ENCODE results near the gene TECR. TPM values are rescaled to one million over a fixed set of nuclear protein-coding genes. Genes with fewer than 3 reads are reported as not detected.

TECR gene, protein sequence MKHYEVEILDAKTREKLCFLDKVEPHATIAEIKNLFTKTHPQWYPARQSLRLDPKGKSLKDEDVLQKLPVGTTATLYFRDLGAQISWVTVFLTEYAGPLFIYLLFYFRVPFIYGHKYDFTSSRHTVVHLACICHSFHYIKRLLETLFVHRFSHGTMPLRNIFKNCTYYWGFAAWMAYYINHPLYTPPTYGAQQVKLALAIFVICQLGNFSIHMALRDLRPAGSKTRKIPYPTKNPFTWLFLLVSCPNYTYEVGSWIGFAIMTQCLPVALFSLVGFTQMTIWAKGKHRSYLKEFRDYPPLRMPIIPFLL
- 22.7 and 25.2 TPM in 2 replicates for total RNA-seq

DNA sequence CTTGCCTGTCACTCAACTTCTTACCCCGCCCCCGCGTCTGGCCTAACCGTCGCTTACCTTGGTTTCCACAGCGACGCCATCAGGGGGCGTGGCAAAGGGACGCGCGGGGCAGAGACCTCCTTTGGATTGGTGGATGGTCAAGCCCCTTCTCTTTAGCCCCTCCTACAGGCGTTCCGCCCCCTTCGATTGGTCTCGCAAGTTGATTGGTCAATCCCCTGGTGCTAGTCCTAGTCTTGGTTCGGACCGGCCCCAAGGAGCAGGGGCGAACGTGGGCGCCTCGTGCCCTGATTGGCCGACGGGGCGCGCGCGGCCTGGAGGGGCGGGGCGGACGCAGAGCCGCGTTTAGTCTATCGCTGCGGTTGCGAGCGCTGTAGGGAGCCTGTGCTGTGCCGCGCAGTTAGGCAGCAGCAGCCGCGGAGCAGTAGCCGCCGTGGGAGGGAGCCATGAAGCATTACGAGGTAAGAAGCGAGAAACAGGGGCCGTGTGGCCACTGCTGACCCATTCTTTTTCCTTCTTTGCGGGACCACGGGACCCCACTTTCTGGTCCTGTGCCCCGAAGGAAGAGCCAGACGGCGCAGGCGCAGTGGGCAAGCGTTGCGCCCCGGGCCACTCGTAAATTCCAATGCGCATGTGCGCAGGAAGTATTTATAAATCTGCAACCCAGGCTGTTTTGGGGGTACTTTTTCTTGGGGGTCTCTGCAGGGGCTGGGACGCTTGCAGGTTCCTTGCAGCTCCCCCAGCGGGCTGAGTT is at the start of gene TECR:
Gene TECR (plus strand): TSS at position 341 of the 751 bp plus-strand sequence. CDS start 103 bp downstream, at position 444.

DNA sequence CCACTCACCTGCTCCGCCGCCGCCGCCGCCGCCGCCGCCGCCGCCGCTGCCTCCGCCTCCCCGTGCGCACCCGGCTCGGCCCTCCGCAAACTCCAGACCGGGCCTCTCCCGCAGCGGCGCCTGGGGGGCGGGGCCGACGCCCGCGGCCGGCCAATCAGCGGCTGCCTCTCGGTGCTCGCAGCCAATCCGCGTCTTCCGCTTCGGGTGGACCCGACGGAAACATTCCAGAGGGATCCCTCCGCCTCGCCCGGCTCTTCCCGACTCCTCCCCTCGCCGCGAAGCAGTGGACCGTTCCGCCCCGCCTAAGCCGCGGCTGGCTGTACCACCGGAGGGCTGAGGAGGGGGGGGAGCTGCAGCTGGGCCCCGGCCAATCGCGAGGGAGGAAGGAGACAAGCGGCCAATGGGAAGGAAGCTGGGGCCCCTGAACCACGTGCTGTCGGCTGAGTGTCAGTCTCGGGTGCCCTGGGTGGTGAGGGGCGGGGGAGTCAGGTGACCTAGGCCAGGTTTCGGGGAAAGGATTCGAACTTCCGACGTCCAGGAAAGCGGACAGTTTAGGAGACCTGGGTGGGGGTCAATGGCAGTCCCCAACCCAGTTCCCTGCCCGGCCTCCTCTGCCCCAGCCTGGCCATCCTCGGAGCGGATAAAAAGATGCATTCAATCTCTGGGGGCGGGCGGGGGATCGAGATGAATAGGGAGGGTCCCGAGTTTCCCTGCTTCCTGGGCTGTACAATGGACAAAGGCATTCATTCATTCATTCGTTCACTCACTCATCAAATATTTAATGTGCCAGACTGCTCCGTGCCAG is 33.2 kb upstream of the TECR start, which contains the start of gene GIPC1:
Gene GIPC1 (minus strand): TSS at position 99 of the 805 bp plus-strand sequence. CDS start 13,151 bp downstream, outside the sequence.

DNA sequence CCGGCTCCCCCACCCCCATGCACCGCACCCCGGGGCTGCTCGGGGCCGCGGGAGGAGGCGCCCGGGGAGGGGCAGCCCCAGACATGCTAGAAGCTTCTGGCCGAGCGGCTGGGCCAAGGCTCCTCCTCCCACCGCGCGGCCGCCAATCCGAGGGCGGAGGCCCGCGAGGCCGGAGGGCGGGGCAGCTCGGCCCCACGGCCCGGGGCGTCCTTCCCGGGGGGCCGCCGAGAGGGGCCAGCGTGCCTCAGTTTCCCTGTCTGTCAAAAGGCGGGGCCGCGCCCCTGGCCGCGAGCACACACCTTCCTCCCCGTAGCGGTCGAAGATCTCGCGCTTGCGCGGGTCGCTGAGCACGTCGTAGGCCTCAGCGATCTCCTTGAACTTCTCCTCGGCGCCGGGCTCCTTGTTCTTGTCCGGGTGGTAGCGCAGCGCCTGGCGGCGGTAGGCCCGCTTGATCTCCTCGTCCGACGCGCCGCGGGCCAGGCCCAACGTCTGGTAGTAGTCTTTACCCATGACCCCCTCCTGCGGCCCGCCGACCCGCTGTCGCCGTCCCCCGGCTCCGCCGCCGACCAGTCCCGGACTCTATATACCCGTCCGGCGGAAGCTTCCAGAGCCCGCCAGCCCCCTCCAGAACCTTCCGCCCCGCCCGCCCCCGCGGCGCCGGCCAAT is 11.4 kb upstream of the TECR start, which contains the start of gene DNAJB1:
Gene DNAJB1 (minus strand): TSS at position 558 of the 666 bp plus-strand sequence. CDS start 48 bp downstream, at position 510.

DNA sequence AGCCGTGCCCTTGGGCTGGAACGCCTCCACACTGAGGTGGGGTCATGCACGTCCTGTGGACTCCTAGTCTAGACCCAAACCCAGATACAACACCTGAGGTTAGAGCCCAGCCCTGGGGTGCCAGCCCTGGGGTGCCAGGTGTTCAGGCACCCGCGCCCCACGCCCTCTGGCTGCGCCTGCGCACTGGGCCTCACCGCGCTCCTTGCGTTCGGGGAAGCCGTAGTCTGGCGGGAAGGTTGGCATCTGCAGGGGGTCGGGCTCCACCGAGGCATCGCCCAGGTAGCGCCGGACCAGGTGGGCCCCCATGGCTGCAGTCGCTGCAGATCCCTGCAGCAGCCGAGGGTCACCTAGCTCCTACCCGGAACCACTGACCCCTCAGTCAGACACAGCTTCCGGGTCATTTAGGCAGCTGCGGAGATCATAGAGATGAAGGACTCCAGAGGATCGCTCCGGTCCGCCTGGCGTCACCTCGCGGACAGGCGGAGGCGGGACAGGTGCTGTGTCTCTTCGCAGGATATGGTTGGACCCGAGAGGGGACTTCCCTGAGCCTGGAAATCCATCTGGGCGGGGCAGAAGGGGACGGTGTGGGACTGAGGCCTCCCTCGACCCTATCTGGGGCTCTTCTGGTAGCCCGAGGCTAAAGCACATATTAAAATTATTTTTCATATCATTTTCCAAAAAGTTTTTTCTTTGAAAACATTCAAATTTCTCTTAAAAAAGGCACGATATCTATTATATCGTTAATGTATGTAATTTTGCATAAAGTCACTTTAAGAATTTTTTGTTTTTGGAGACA is 42.5 kb downstream of the TECR start, which contains the start of gene NDUFB7:
Gene NDUFB7 (minus strand): TSS at position 372 of the 796 bp plus-strand sequence. CDS start 66 bp downstream, at position 306.

DNA sequence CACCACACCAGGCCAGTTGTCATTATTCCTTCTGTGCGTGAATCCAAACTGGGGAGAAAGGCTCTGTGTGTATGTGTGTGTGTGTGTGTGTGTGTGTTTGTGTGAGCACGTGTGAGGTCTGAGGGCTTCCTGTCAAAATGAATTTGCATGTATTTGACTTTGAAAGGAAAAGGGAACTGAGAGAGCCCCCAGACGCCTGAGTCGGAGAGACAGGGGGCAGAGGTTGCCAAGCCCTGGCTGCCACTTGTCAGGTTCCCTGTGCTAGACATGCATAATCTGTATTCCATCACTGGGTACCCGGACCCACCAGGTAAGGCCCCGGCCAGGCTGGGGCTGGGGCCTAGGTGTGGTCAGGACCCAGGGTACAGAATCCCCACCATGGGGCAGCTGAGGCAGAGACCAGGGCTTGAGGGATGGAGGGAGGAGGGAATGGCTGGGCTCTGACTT is 53.5 kb downstream of the TECR start, which contains the start of gene CLEC17A:
Gene CLEC17A (plus strand): TSS at position 191 of the 447 bp plus-strand sequence. CDS start 77 bp downstream, at position 268.

Other genes with a start within 250 kb of the TECR start
- gene ADGRE5, start 148.2 kb upstream of the TECR start, total RNA-seq: 42.4 and 42.9 TPM in 2 replicates
- gene DDX39A, start 110.3 kb upstream of the TECR start, total RNA-seq: 75.6 and 159 TPM in 2 replicates
- gene PKN1, start 96.3 kb upstream of the TECR start, total RNA-seq: 173 and 203 TPM in 2 replicates
- 5.2 and 6.1 TPM in 2 replicates for gene PTGER1, start 54.2 kb upstream of the TECR start, total RNA-seq
- 181 and 189 TPM in 2 replicates for gene GIPC1, start 33.5 kb upstream of the TECR start, total RNA-seq
- 64.2 and 68.7 TPM in 2 replicates for gene DNAJB1, start 11.2 kb upstream of the TECR start, total RNA-seq
- 243 and 282 TPM in 2 replicates for gene NDUFB7, start 42.5 kb downstream of the TECR start, total RNA-seq
- 0.12 TPM in 1 of 2 replicates, not detected in the other for gene CLEC17A, start 53.5 kb downstream of the TECR start, total RNA-seq
- under 0.01 TPM in 1 of 2 replicates, not detected in the other for gene ADGRE3, start 145.2 kb downstream of the TECR start, total RNA-seq
- gene ZNF333, start 160.5 kb downstream of the TECR start, total RNA-seq: 28.2 and 29.8 TPM in 2 replicates
- gene ADGRE2, start 249.0 kb downstream of the TECR start, total RNA-seq: 0.11 and 0.12 TPM in 2 replicates